Endodermal cell (in vitro differentiated cells): ENCODE measurements around the gene HAUS7. TPM values are rescaled to one million over a fixed set of nuclear protein-coding genes. Genes with fewer than 3 reads are reported as not detected.

Experiments
- DNase-seq: peaks from one replicate; pipeline ENCODE4 v3.0.0-alpha.2; 2017
- H3K27ac ChIP-seq: 2 replicates; pipeline ENCODE4 v1.5.1; 2013; ENCODE audit warnings: mild to moderate bottlenecking, low read depth, low read length, moderate library complexity
- H3K27me3 ChIP-seq: 2 replicates; pipeline ENCODE4 v1.6.1; 2013; ENCODE audit warnings: mild to moderate bottlenecking, low read length, moderate library complexity; ENCODE audit not compliant: insufficient read depth, control insufficient read depth, poor library complexity, severe bottlenecking
- H3K36me3 ChIP-seq: 2 replicates; pipeline ENCODE4 v1.7.0; 2013; ENCODE audit warnings: mild to moderate bottlenecking, low read length, moderate library complexity; ENCODE audit not compliant: control insufficient read depth, insufficient read depth
- H3K4me1 ChIP-seq: one replicate; pipeline ENCODE4 v1.7.0; 2013; ENCODE audit warnings: low read length; ENCODE audit not compliant: control insufficient read depth, insufficient read depth
- H3K4me3 ChIP-seq: 2 replicates; pipeline ENCODE4 v1.5.1; 2013; ENCODE audit warnings: mild to moderate bottlenecking, low read length, moderate library complexity
- H3K9ac ChIP-seq: 2 replicates; pipeline ENCODE4 v1.6.1; 2013; ENCODE audit warnings: mild to moderate bottlenecking, low read length, moderate library complexity; ENCODE audit not compliant: poor library complexity, severe bottlenecking; ENCODE audit errors: extremely low read depth
- H3K9me3 ChIP-seq: 2 replicates; pipeline ENCODE4 v1.6.1; 2013; ENCODE audit warnings: mild to moderate bottlenecking, low read length, moderate library complexity; ENCODE audit not compliant: control insufficient read depth
- H3K27ac Mint-ChIP-seq: 2 replicates; pipeline ENCODE4 v1.8.0; 2020; ENCODE audit warnings: mixed read lengths
- H3K27me3 Mint-ChIP-seq: 2 replicates; pipeline ENCODE4 v1.8.0; 2021; ENCODE audit warnings: mild to moderate bottlenecking, mixed read lengths; ENCODE audit not compliant: insufficient read depth
- H3K36me3 Mint-ChIP-seq: 2 replicates; pipeline ENCODE4 v1.8.0; 2020; ENCODE audit warnings: low read depth, mixed read lengths
- H3K4me1 Mint-ChIP-seq: 2 replicates; pipeline ENCODE4 v1.8.0; 2020; ENCODE audit warnings: mixed read lengths
- H3K4me3 Mint-ChIP-seq: 2 replicates; pipeline ENCODE4 v1.8.0; 2020; ENCODE audit warnings: mild to moderate bottlenecking, moderate library complexity, mixed read lengths
- H3K9me3 Mint-ChIP-seq: 2 replicates; pipeline ENCODE4 v1.8.0; 2020; ENCODE audit warnings: mild to moderate bottlenecking, mixed read lengths
- CTCF ChIP-seq: fragments of 200-600 bp; sonication (generic); conservative IDR thresholded peaks from 2 replicates; pipeline ENCODE4 v1.5.0; 2021; ENCODE audit warnings: antibody characterized with exemption, mild to moderate bottlenecking
- WGBS, 2 experiments: methylation state at CpG; one replicate each; pipeline versions ENCODE4 v1.1.5 to v1.1.7; 2013; ENCODE audit warnings: missing lambda C conversion rate in 2 of 2, mixed read lengths in 1 of 2; ENCODE audit not compliant: insufficient coverage in 1 of 2, insufficient read length in 1 of 2; 5-methylcytosine and 5-hydroxymethylcytosine counted together
- total RNA-seq, 2 donors: library from RNA; stranded (reverse); fragmentation: NEBNext Ultra II Directional in 1 of 2; extraction: Animal tissue kit (Norgen Biotek cat#: 25700) in 1 of 2; gene quantifications; 2 replicates in 1 of 2; 3 replicates in 1 of 2; pipeline ENCODE4 v1.2.1, GENCODE V29; 2021

The HAUS7 gene
- total RNA-seq, 2 donors from 2014 or later = 28.7 to 30.9 TPM

DNA sequence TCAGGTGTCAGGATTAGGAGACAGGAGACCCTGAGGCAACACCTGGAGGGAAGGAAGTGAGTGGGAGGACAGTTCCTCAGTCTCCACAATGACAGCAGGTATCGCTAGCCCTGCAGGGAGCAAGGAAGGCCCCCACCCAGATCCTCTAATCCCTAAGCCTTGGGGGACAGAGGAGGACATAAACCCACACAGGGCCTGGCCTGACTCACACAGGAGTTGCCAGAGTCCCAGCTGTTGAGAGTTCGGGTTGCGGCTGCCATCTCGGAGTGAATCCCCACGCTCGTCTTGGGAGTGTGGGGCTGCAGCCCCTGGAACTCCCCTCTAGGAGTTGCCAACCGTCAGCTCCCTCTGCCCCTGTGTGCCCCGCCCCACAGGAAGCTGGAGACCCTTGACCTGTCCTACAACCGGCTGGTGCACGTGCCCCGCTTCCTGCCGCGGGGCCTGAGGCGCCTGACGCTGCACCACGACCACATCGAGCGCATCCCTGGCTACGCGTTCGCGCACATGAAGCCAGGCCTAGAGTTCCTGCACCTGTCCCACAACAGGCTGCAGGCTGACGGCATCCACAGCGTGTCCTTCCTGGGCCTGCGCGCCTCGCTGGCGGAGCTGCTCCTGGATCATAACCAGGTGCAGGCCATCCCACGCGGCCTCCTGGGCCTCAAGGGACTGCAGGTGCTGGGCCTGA lies 15.2 kb upstream of the HAUS7 start:
- no peak overlapping the region for H3K27ac ChIP-seq
- peaks cover 2% of the 10 kb centered on the region for H3K27me3 Mint-ChIP-seq

DNA sequence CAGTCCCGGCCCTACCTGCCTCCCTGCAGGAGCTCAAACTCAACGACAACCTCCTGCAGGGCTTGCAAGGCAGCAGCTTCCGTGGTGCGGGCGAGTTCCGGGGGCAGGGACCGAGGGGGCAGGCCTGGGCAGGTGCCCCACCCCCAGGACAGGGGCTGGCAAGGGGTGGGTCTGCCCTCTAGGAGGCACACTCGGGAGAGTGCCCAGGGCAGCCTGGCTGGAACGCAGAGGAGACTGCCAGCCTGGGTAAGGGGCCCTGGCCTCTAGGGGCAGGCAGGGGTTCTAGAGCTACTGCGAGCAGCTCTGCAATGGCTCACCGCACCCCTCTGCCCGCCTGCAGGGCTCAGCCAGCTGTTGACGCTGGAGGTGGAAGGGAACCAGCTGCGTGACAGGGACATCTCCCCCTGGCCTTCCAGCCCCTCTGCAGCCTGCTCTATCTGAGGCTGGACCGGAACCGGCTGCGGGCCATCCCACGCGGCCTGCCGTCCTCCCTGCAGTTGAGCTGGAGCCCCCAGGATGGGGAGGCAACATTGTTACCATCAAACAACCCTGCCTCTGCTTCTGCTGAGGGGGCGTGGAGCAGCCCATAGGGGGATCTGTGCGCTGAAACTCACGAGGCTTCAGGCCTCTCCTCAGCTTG lies 12.1 kb upstream of the HAUS7 start:
- H3K4me1 Mint-ChIP-seq = peaks cover 2% of the 10 kb centered on the region
- WGBS, 2 experiments = 82 to 90% methylated on average over 7 to 23 of the region's 23 CpGs
- H3K4me3 Mint-ChIP-seq = no peak overlapping the region

More for the DNA sequence above, 15.2 kb upstream of the HAUS7 start:
- no peaks in the 10 kb centered on the region for H3K9me3 ChIP-seq
- H3K27me3 ChIP-seq = no peaks in the 10 kb centered on the region
- H3K4me3 ChIP-seq = no peak overlapping the region
- TF ChIP-seq CTCF = no peak
- H3K4me1 Mint-ChIP-seq = no peaks in the 10 kb centered on the region
- no peak overlapping the region for H3K9ac ChIP-seq
- H3K4me1 ChIP-seq = no peaks in the 10 kb centered on the region
- no peak overlapping the region for H3K4me3 Mint-ChIP-seq
- no peak for DNase-seq
- H3K36me3 Mint-ChIP-seq = no peaks in the 10 kb centered on the region
- H3K27ac Mint-ChIP-seq = no peak overlapping the region
- H3K36me3 ChIP-seq = no peaks in the 10 kb centered on the region
- peaks cover 41% of the 10 kb centered on the region for H3K9me3 Mint-ChIP-seq
- 88% methylated on average over 30 of the region's 30 CpGs; no CpG with 5 or more reads in 1 of the 2 experiments for WGBS, 2 experiments

GRCh38 chrX:153481043-153481442 lies 10.7 kb upstream of the HAUS7 start:
- no peak for DNase-seq
- no peak for TF ChIP-seq CTCF

More for the DNA sequence above, 12.1 kb upstream of the HAUS7 start:
- Histone ChIP-seq H3K4me3 (no peak overlapping the region), H3K27me3 (no peaks in the 10 kb centered on the region), H3K9ac (no peak overlapping the region), H3K36me3 (no peaks in the 10 kb centered on the region), H3K4me1 (no peaks in the 10 kb centered on the region), H3K9me3 (no peaks in the 10 kb centered on the region), H3K27ac (no peak overlapping the region)
- Mint-ChIP-seq H3K27me3 (peaks cover 2% of the 10 kb centered on the region), H3K27ac (no peak overlapping the region), H3K36me3 (no peaks in the 10 kb centered on the region), H3K9me3 (peaks cover 35% of the 10 kb centered on the region)
- DNase-seq = no peak
- TF ChIP-seq CTCF = peak; percentile 27

More at GRCh38 chrX:153481043-153481442, 10.7 kb upstream of the HAUS7 start:
- H3K36me3 Mint-ChIP-seq = no peaks in the 10 kb centered on the region
- Histone ChIP-seq H3K4me3 (no peak overlapping the region), H3K36me3 (no peaks in the 10 kb centered on the region), H3K9ac (no peak overlapping the region), H3K27me3 (no peaks in the 10 kb centered on the region), H3K27ac (no peak overlapping the region), H3K9me3 (no peaks in the 10 kb centered on the region), H3K4me1 (no peaks in the 10 kb centered on the region)
- WGBS, 2 experiments = 92% methylated on average over 13 of the region's 13 CpGs; no CpG with 5 or more reads in 1 of the 2 experiments
- no peak overlapping the region for H3K4me3 Mint-ChIP-seq
- peaks cover 2% of the 10 kb centered on the region for H3K4me1 Mint-ChIP-seq
- peaks cover 2% of the 10 kb centered on the region for H3K27me3 Mint-ChIP-seq
- H3K27ac Mint-ChIP-seq = no peak overlapping the region
- peaks cover 33% of the 10 kb centered on the region for H3K9me3 Mint-ChIP-seq
